Aorta (tissue), 5 donors: Measurements from ENCODE around the gene ZBTB21. TPM values are rescaled to one million over a fixed set of nuclear protein-coding genes. Genes with fewer than 3 reads are reported as not detected.
A peak's percentile ranks its signal among the peaks of the same experiment; 100 is the strongest.

Experiments
- ATAC-seq: fragments of 200-7000 bp; cut with Tn5 transposase; one replicate; pipeline ENCODE4 v1.9.1; 2022; ENCODE audit warnings: moderate library complexity; ENCODE audit not compliant: low FRiP score
- DNase-seq, 2 donors: peaks; one replicate each; pipeline ENCODE4 v3.0.0-alpha.2; 2020
- H3K27ac ChIP-seq, 2 donors: one replicate each; pipeline ENCODE4 v1.5.1; 2013; ENCODE audit warnings: low read length in 2 of 2, mild to moderate bottlenecking in 2 of 2, moderate library complexity in 2 of 2, control low read depth in 1 of 2, inconsistent platforms in 1 of 2, low read depth in 1 of 2
- H3K27me3 ChIP-seq, 2 donors: one replicate each; pipeline ENCODE4 v1.6.1; 2013; ENCODE audit warnings: control low read depth in 1 of 2, low read length in 1 of 2, mild to moderate bottlenecking in 1 of 2, moderate library complexity in 1 of 2; ENCODE audit not compliant: insufficient read depth in 2 of 2, control insufficient read depth in 1 of 2
- H3K36me3 ChIP-seq, 2 donors: one replicate each; pipeline ENCODE4 v1.6.1; 2013; ENCODE audit warnings: control low read depth in 1 of 2, low read length in 1 of 2, mild to moderate bottlenecking in 1 of 2; ENCODE audit not compliant: insufficient read depth in 2 of 2, control insufficient read depth in 1 of 2
- H3K4me1 ChIP-seq, 2 donors: one replicate each; pipeline ENCODE4 v1.6.1; 2013; ENCODE audit warnings: low read length in 2 of 2, control low read depth in 1 of 2, mild to moderate bottlenecking in 1 of 2, moderate library complexity in 1 of 2; ENCODE audit not compliant: insufficient read depth in 2 of 2, control insufficient read depth in 1 of 2
- H3K4me3 ChIP-seq, 2 donors: one replicate each; pipeline ENCODE4 v1.5.1; 2013; ENCODE audit warnings: low read length in 2 of 2, control low read depth in 1 of 2, mild to moderate bottlenecking in 1 of 2
- H3K9me3 ChIP-seq: one replicate; pipeline ENCODE4 v1.6.1; 2013; ENCODE audit warnings: mild to moderate bottlenecking, low read length; ENCODE audit not compliant: control insufficient read depth
- WGBS, 2 donors: extraction: QIAGEN DNeasy Blood & Tissue Kit; methylation state at CpG; one replicate each; pipeline ENCODE4 v1.1.7; 2013; 5-methylcytosine and 5-hydroxymethylcytosine counted together
- intact Hi-C, 2 donors: fragments of 100-400 bp; cut with DNase I; formaldehyde crosslinking; loops; one replicate each; pipeline versions ENCODE4 v1.14.2 to v1.15.0; 2022
- polyA plus RNA-seq, 2 donors: library from polyadenylated mRNA; stranded (reverse); fragments of 200-250 nt; gene quantifications; one replicate each; pipeline ENCODE4 v1.2.3, GENCODE V29; 2013
- total RNA-seq, 2 donors: library from RNA; stranded (reverse); fragmentation: NEBNext Ultra II Directional; extraction: Animal tissue kit (Norgen Biotek cat#: 25700); gene quantifications; one replicate each; pipeline ENCODE4 v1.2.1, GENCODE V29; 2021
- donor health status: healthy with polysubstance abuse.
- donor health status: Bipolar disorder and iron deficiency.
- donor health status: DM: no; HTN: no; CAD: no.
- donor health status: DM: no; HTN: no; CAD: no.
- donor health status: DM: yes; HTN: yes; CAD: no.

Gene ZBTB21
- total and polyA plus RNA-seq, 4 donors: 3.1 to 52.8 (median 13.1) TPM

- H3K9me3 ChIP-seq: no peaks in the 10 kb centered on the region
- H3K4me1 ChIP-seq: no peaks in the 10 kb centered on the region
- H3K4me3 ChIP-seq: no peak overlapping the region
- intact Hi-C loops: no loop called here
- peaks cover 0 to 1% of the 10 kb centered on the region in 2 donors for H3K36me3 ChIP-seq
- DNase-seq (peak in 1 of 2 donors; percentile 39), ATAC-seq (no peak)
- H3K27me3 ChIP-seq: no peaks in the 10 kb centered on the region
- H3K27ac ChIP-seq: no peak overlapping the region
- WGBS, 2 donors: 89 to 90% methylated on average over 9 of the region's 9 CpGs
These were observed 67.7 kb downstream of the ZBTB21 start for GRCh38 chr21:41942457-41942856.

- Histone ChIP-seq H3K27me3 (no peaks in the 10 kb centered on the region), H3K4me1 (no peaks in the 10 kb centered on the region), H3K4me3 (no peak overlapping the region), H3K27ac (no peak overlapping the region), H3K36me3 (peaks cover 0 to 1% of the 10 kb centered on the region in 2 donors), H3K9me3 (no peaks in the 10 kb centered on the region)
- ATAC-seq (no peak), DNase-seq (peak; percentile 36 to 65)
- intact Hi-C loops: no loop called here
- WGBS, 2 donors: 91 to 95% methylated on average over 12 of the region's 12 CpGs
These were observed 68.2 kb downstream of the ZBTB21 start for GRCh38 chr21:41941941-41942340.

GRCh38 chr21:41940431-41940830 is 69.7 kb downstream of the ZBTB21 start:
- Histone ChIP-seq H3K9me3 (no peaks in the 10 kb centered on the region), H3K27ac (no peak overlapping the region), H3K4me1 (no peaks in the 10 kb centered on the region), H3K27me3 (no peaks in the 10 kb centered on the region), H3K36me3 (peaks cover 0 to 1% of the 10 kb centered on the region in 2 donors), H3K4me3 (no peak overlapping the region)
- intact Hi-C loops: no loop called here
- DNase-seq: no peak
- WGBS, 2 donors: 94 to 98% methylated on average over 3 of the region's 3 CpGs
- ATAC-seq: no peak

GRCh38 chr21:41939391-41939790 is 70.8 kb downstream of the ZBTB21 start:
- Histone ChIP-seq H3K4me1 (no peaks in the 10 kb centered on the region), H3K36me3 (peaks cover 0 to 1% of the 10 kb centered on the region in 2 donors), H3K4me3 (no peak overlapping the region), H3K27ac (no peak overlapping the region), H3K9me3 (no peaks in the 10 kb centered on the region), H3K27me3 (no peaks in the 10 kb centered on the region)
- WGBS, 2 donors: 95% methylated on average over 8 of the region's 8 CpGs
- intact Hi-C loops: no loop called here
- no peak for ATAC-seq
- peak in 1 of 2 donors; percentile 17 for DNase-seq

Other genes with a start within 250 kb of the ZBTB21 start
- 1 to 10 TPM; 3.0 to 3.6 TPM for gene RIPK4, start 243.3 kb downstream of the ZBTB21 start, total RNA-seq
- gene RIPK4, start 243.3 kb downstream of the ZBTB21 start, polyA plus RNA-seq: 1 to 10 TPM; 7.5 to 8.9 TPM
- gene PRDM15, start 131.0 kb downstream of the ZBTB21 start, total RNA-seq: 10 to 100 TPM in 1 of 2 donors, 1 to 10 TPM in 1; 9.0 to 11.5 TPM
- gene PRDM15, start 131.0 kb downstream of the ZBTB21 start, polyA plus RNA-seq: 1 to 10 TPM; 2.6 to 5.9 TPM
- 10 to 100 TPM; 56.8 to 59.8 TPM for gene C2CD2, start 56.3 kb downstream of the ZBTB21 start, total RNA-seq
- gene C2CD2, start 56.3 kb downstream of the ZBTB21 start, polyA plus RNA-seq: 10 to 100 TPM; 25.5 to 38.9 TPM
- gene UMODL1, start 61.0 kb upstream of the ZBTB21 start, total RNA-seq: under 1 TPM in 1 of 2 donors, not detected in 1; 0.45 TPM
- not detected for gene UMODL1, start 61.0 kb upstream of the ZBTB21 start, polyA plus RNA-seq
- 10 to 100 TPM; 18.7 to 24.2 TPM for gene ABCG1, start 208.8 kb upstream of the ZBTB21 start, total RNA-seq
- gene ABCG1, start 208.8 kb upstream of the ZBTB21 start, polyA plus RNA-seq: 1 to 10 TPM; 4.8 to 7.4 TPM